ENCODE measurements around the gene USP32. TPM values are rescaled to one million over a fixed set of nuclear protein-coding genes. Genes with fewer than 3 reads are reported as not detected.
"Not testable (repeated sequence)": the region's sequence is repeated elsewhere in the genome, so short reads cannot be mapped to it uniquely, and the experiment has no call there.

USP32 gene
- total RNA-seq: 28.5 TPM

GRCh38 chr17:60392042-60392844 lies at the start of gene USP32:
Gene USP32 (minus strand): TSS chr17:60392133. CDS start chr17:60391939, 194 bp downstream.
- DNase-seq (ENCODE audit: low read depth in 2 of 3, low spot score in 2 of 3): peak; percentile 94 to 99 (median 99)

GRCh38 chr17:60439501-60439900 lies 47.6 kb upstream of the USP32 start:
- no peak for DNase-seq (ENCODE audit: low read depth in 2 of 3, low spot score in 2 of 3)

GRCh38 chr17:60436676-60437075 lies 44.7 kb upstream of the USP32 start:
- no peak for DNase-seq (ENCODE audit: low read depth in 2 of 3, low spot score in 2 of 3)

- DNase-seq (ENCODE audit: low read depth in 2 of 3, low spot score in 2 of 3): peak; percentile 37 to 86 (median 65)
Measured at GRCh38 chr17:60435244-60436167, 43.6 kb upstream of the USP32 start.

- not testable (repeated sequence) for DNase-seq (ENCODE audit: low read depth in 2 of 3, low spot score in 2 of 3)
Measured at GRCh38 chr17:60433021-60433997, 41.4 kb upstream of the USP32 start.

GRCh38 chr17:60430561-60430960 lies 38.6 kb upstream of the USP32 start:
- not testable (repeated sequence) for DNase-seq (ENCODE audit: low read depth in 2 of 3, low spot score in 2 of 3)

GRCh38 chr17:60428491-60428890 lies 36.6 kb upstream of the USP32 start:
- not testable (repeated sequence) for DNase-seq (ENCODE audit: low read depth in 2 of 3, low spot score in 2 of 3)

GRCh38 chr17:60426596-60426995 lies 34.7 kb upstream of the USP32 start:
- no peak for DNase-seq (ENCODE audit: low read depth in 2 of 3, low spot score in 2 of 3)

- no peak for DNase-seq (ENCODE audit: low read depth in 2 of 3, low spot score in 2 of 3)
Measured at GRCh38 chr17:60425626-60426025, 33.7 kb upstream of the USP32 start.

GRCh38 chr17:60423865-60424264 lies 31.9 kb upstream of the USP32 start:
- DNase-seq (ENCODE audit: low read depth in 2 of 3, low spot score in 2 of 3): no peak

- no peak for DNase-seq (ENCODE audit: low read depth in 2 of 3, low spot score in 2 of 3)
Measured at GRCh38 chr17:60422162-60422665, 30.3 kb upstream of the USP32 start, which contains the start of gene CHCT1. Gene CHCT1 (plus strand): TSS chr17:60422489. CDS start chr17:60422593, 104 bp downstream.

- peak; percentile 63 to 81 (median 76) for DNase-seq (ENCODE audit: low read depth in 2 of 3, low spot score in 2 of 3)
Measured at GRCh38 chr17:60421273-60422161, 29.6 kb upstream of the USP32 start.

- not testable (repeated sequence) for DNase-seq (ENCODE audit: low read depth in 2 of 3, low spot score in 2 of 3)
Measured at GRCh38 chr17:60419875-60420274, 27.9 kb upstream of the USP32 start.

GRCh38 chr17:60419003-60419402 lies 27.1 kb upstream of the USP32 start:
- not testable (repeated sequence) for DNase-seq (ENCODE audit: low read depth in 2 of 3, low spot score in 2 of 3)

GRCh38 chr17:60416368-60416925 lies 24.5 kb upstream of the USP32 start:
- DNase-seq (ENCODE audit: low read depth in 2 of 3, low spot score in 2 of 3): no peak

- DNase-seq (ENCODE audit: low read depth in 2 of 3, low spot score in 2 of 3): no peak
Measured at GRCh38 chr17:60415146-60415545, 23.2 kb upstream of the USP32 start.

- no peak for DNase-seq (ENCODE audit: low read depth in 2 of 3, low spot score in 2 of 3)
Measured at GRCh38 chr17:60412701-60413100, 20.8 kb upstream of the USP32 start.

- no peak for DNase-seq (ENCODE audit: low read depth in 2 of 3, low spot score in 2 of 3)
Measured at GRCh38 chr17:60410001-60410400, 18.1 kb upstream of the USP32 start.

GRCh38 chr17:60406887-60407286 lies 15.0 kb upstream of the USP32 start:
- DNase-seq (ENCODE audit: low read depth in 2 of 3, low spot score in 2 of 3): no peak

Data from hematopoietic multipotent progenitor cell (in vitro differentiated cells).